ENCODE results near the gene PSENEN.
"Not testable (repeated sequence)": the region's sequence is repeated elsewhere in the genome, so short reads cannot be mapped to it uniquely, and the experiment has no call there.

The PSENEN gene

DNA sequence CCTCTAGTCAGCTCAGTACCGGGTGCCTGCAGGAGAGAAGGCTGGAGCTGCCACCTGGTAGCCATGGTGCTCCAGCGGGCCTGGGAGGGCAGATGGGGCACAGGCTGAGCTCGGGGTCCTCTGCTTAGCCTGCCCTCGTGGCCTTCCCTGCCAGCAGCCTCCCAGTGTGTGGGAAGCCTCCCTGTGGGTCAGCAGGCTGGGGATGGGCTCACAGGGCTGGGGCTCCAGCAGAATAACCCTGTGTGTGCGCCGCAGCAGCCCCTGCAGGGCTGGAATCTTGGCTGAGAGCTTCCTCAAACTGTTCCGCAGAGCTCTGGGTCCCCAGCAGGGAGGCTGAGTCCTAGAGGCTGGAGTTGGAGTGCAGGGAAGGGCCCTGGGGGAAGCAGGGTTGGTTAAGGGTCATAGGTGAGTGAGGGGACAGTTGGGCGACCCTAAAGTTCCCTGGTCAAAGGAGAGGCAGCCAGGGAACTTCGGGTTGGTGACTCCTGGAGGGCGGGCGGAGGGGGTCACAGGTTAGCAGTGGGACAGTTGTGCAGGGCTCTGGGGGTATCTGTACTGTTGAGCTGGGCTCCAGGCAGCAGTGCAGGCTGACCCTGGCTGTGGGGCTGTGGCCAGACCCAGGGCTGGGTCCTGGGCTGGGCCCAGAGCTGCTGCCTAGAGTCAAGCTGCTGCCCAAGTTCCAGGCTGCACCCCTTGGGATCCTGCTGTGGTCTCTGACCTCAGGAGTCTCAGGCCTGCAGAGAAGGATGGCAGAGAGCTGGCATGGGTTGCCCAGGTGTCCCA, 43.9 kb downstream of the PSENEN start:
- no peak for DNase-seq (ENCODE audit: low read depth)

DNA sequence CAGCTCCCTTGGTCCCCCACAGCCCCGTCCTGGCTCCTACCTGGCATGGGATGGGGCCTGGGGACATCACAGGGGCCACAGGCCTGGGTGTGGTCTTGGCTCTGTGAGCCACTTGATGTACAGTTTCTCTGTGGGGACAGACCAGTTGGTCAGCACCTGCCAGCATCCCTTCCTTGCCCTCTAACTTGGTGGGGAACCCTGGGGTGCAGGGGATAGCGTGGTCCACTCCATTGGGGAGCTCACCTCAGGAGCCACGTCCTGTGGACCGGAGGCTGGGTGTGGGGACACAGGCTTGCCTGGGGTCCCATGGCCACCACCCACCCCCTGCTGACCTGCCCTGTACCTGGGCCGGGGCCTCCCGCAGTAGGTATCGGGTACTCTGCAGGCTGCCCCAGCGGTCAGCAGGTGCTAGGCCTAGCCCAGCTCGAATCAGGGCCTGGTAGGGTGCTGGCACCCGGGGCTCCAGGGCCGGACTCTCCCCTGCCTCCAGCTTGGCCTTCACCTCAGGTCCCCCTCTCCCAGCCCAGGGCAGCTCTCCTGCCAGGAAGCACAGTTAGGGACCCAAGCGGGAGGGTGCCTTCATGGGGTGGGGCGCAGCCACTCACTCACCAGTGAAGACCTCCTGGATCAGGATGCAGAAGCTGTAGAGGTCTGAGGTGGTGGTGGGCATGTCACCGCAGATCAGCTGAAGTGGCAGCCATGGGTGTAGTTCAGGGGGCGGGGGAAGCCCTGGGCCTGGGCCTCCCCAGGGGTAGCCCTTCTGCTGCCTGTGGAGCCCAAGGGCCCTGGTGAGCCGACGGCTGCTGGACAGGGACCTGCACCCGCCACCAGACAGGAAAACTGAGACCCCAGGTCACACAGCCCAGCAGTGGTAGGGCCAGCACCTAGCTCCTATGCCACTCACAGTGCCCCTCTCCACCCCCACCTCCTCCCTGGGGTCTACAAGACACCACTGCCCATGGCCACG, 44.8 kb downstream of the PSENEN start:
- no peak for DNase-seq (ENCODE audit: low read depth)

DNA sequence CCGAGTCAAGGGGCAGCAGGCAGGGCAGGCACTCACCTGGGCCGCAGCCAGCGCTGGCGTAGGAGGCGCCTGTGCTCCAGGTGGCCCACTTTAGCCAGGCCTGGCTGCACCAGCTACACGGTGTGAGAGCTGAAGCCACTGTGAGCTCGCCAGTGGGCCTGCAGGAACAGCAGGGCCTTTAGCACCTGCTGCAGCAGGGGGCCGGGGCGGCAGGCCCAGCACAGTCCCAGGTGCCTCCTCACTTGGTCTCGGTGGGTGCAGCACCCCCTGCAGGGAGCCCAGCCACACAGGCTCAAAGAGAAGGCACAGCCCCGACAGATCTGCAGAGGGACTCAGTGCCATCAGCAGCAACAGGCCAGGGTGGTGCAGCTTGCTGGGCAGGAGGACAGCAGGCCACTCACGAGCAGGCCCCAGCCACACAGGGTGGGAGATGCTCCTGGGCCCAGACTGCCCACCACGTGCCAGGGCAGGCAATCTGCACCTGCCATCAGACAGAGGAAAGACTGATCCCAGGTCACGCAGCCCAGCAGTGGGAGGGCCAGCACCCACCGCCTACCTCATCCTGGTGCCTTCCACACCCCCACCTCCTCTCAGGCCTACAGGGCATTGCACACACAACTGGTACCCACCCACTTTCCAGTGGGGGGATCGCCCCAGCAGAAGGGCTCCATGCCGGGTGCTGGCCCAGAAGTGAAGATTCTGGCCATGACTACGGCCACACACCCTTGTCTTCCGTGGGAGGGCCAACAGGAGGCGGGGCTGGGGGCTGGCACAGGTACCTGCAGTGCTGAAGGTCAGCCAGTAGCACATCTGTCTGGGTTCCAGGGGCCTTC, 45.7 kb downstream of the PSENEN start:
- no peak for DNase-seq (ENCODE audit: low read depth)

DNA sequence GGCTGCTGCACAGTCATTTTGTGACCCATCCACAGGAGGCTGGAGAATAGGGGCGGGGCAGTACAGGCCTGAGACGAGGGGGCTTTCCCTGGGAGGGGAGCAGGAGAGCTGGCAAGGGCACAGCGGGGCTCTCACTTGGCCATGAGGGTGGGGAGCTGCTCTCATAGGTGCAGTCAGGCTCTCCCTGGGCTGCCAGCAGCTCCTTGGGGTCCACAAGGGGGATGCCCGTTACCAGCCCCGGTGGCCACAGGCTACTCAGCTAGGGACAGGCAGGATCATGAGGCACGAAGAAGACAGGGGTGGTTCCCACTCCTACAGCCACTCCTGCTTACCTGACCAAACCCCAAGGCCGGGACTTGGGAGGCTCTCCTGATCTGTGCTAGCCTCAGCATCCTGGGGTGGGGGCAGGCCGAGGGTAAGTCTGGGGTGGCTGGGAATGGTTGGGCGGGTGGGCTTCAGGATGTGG, 46.4 kb downstream of the PSENEN start:
- DNase-seq (ENCODE audit: low read depth), result no peak

DNA sequence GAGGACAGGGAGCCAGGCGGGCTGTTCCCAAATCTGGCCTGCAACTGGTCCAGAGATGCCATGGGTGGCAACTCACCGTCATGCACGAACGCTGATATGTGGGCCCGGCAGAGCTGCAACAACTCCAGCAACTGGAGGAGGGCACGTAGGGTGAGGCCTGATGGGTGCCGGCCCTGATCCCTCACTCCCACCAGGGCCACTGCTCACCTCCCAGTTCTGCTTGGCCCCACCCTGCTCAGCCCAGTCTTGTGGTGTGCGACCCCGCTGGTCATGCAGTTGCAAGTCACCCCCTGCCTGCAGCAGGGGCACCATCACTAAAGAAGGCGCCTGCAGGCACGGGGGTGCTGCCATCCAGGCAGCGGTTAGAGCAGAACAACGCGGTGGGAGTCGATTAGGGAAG, 46.9 kb downstream of the PSENEN start:
- DNase-seq (ENCODE audit: low read depth), result no peak

DNA sequence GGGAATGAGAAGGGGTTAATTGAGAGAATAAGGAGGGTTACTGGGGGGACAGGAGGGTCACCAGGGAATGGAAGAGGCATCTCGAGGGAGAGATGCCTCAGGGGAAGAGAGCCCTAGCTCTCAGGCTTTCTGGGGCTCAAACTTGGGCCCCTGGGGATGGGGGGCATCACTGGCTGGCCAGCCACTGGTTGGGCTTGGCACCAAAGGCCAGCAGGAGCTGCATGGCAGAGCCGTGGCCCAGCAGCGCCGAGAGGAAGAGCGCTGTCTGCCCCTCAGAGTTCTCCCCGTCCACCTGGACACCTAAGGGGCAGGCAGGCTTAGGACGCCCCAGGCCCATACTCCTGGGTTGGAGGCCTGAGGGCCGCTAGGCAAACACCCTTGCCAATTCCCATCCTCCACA, 47.4 kb downstream of the PSENEN start:
- no peak for DNase-seq (ENCODE audit: low read depth)

DNA sequence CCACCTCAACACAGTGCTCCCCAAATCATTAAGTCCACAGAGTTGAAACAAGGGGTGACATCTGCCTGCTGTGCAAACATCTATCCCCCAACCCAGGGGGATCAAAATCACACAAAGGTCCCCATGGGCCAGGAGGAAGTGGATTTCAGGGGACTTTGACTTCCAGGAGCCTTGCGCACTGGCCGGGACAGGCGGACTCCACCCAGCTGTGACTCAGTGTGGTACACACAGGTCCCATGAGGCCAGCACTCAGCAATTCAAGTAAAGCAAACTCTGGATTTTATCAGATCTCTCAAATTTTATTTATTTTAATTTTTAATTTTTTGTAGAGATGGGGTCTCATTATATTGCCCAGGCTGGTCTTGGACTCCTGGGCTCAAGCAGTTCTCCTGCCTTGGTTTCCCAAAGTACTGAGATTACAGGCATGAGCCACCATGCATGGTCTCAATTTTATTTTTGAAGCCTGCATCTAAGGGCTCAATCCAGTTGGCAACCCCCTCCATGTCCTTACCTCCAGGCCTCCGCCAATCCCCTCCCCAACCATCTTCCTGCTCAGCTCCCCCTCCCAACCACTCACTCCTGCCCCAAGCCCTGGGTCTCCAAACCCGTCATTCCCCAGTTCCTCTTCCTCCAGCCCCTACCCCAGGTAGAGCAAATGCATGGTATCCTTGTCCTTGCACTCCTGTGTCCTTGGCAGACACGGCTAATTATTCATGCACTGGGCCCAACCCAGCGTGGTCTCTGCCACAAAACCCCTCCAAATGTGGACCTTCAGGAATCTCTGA, 48.1 kb downstream of the PSENEN start:
- no peak for DNase-seq (ENCODE audit: low read depth)

DNA sequence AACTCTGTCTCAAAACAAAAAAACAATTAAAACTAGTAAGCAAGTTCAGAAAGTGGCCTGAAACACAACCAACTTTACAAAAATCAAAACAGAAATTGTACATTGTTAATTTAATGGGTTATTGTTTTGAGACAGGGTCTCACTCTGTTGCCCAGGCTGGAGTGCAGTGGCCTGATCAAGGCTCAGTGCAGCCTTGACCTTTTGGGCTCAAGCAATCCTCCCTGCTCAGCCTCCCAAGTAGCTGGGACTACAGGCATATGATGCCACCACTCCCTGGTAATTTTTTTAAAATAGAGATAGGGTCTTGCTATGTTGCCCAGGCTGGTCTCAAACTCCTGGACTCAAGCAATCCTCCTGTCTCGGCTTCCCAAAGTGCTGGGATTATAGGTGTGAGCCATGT, 50.1 kb downstream of the PSENEN start:
- not testable (repeated sequence) for DNase-seq (ENCODE audit: low read depth)

Measured in stimulated activated CD8-positive, alpha-beta memory T cell treated with anti-CD3 and anti-CD28 coated beads, Interleukin-12 subunit alpha, Interleukin-12 subunit beta, amount 100 ng/mL, for 1 hour (primary cell).